Fibroblast of pulmonary artery (primary cell): ENCODE measurements around the gene WDR1.

ENCODE experiments used
- DNase-seq: peaks from one replicate; pipeline ENCODE4 v3.0.0-alpha.2; 2010; ENCODE audit warnings: low read depth
- H3K4me3 ChIP-seq: replicated peaks from 2 replicates; pipeline ENCODE4 v1.5.1; 2011; ENCODE audit warnings: low read depth, mild to moderate bottlenecking, control low read depth, low read length, moderate library complexity
- CTCF ChIP-seq: IDR thresholded peaks from 2 replicates; pipeline ENCODE4 v1.5.1; 2011; ENCODE audit warnings: mild to moderate bottlenecking, control low read depth, low read length, inconsistent platforms; ENCODE audit errors: missing control alignments

The WDR1 gene

GRCh38 chr4:10074767-10075105, 41.9 kb downstream of the WDR1 start:
- peak; percentile 56 for TF ChIP-seq CTCF
- no peak overlapping the region for H3K4me3 ChIP-seq
- peak; percentile 64 for DNase-seq

- TF ChIP-seq CTCF = no peak
- H3K4me3 ChIP-seq = no peak overlapping the region
- DNase-seq = no peak
Observed at GRCh38 chr4:10074076-10074766, 42.4 kb downstream of the WDR1 start.

- no peak for DNase-seq
- no peak for TF ChIP-seq CTCF
- no peak overlapping the region for H3K4me3 ChIP-seq
Observed at GRCh38 chr4:10072420-10073017, 44.1 kb downstream of the WDR1 start.

GRCh38 chr4:10069075-10069642, 47.4 kb downstream of the WDR1 start:
- DNase-seq = no peak
- TF ChIP-seq CTCF = no peak
- no peak overlapping the region for H3K4me3 ChIP-seq

- TF ChIP-seq CTCF = no peak
- no peak overlapping the region for H3K4me3 ChIP-seq
- no peak for DNase-seq
Observed at GRCh38 chr4:10066670-10067651, 49.6 kb downstream of the WDR1 start.

GRCh38 chr4:10066206-10066605, 50.4 kb downstream of the WDR1 start:
- no peak for TF ChIP-seq CTCF
- no peak overlapping the region for H3K4me3 ChIP-seq
- DNase-seq = no peak
